Measurements from ENCODE around the gene FABP3.

DNA sequence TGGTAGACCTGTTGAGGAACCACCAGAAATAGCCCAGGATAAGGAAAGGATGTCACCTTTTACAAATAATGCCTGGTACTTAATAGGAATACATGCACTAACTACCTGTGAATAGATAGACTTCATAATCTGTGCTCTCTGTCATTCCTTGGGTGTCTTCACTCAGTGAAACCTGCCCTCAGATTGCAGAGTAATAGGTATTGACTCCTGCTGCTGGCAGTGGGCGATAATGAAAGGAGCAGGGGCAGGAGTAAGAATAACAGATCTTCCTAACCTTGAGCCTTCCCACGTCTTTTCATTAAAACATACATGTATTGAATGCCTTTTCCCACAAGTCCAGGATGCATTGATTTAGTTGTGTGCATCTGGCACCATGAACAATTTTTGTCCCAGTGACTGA lies 16.4 kb downstream of the FABP3 start:
- TF ChIP-seq POLR2A (IDR thresholded peaks at IDR 0.05; ENCODE audit: low read depth, low read length) (no peak), POLR2AphosphoS5 (IDR thresholded peaks at IDR 0.05; ENCODE audit: low read depth, low read length) (no peak), SPI1 (IDR thresholded peaks at IDR 0.05; ENCODE audit: low read depth, low read length) (no peak), TAF1 (IDR thresholded peaks at IDR 0.05; ENCODE audit: low read depth, low read length) (no peak), PAX5 (IDR thresholded peaks at IDR 0.05; ENCODE audit: insufficient read depth, low read length, severe bottlenecking) (no peak)
